ENCODE measurements around the gene MAD1L1. TPM values are rescaled to one million over a fixed set of nuclear protein-coding genes. Genes with fewer than 3 reads are reported as not detected.

MAD1L1 gene
- total and polyA plus RNA-seq, 2 of the 8 experiments (the other 6 are each of a cell fraction or from before 2014, with no cell fraction given) = 40.4 to 44.6 TPM

GRCh38 chr7:1907751-1908365 lies 324.9 kb downstream of the MAD1L1 start:
- H2BK20ac ChIP-seq (ENCODE audit: low read length) = no peak overlapping the region
- H3K23ac ChIP-seq (ENCODE audit: insufficient read length) = no peak overlapping the region
- H4K8ac ChIP-seq (ENCODE audit: extremely low read depth, insufficient read depth, low read length) = no peak overlapping the region; the same call in 1 of the 2 replicates
- ChIA-PET CTCF (ENCODE audit: partially characterized antibody) (interaction anchor here (3.1 kb wide), 1 partner anchor 13 kb away, joined by 13 read pairs; no protein-coding TSS in a partner anchor), POLR2A (ENCODE audit: partially characterized antibody) (no interaction called here)
- no peak overlapping the region for H2AK5ac ChIP-seq (ENCODE audit: low read depth, low read length)
- no peak overlapping the region for H3K9ac ChIP-seq (replicated peaks in 1 of 4; ENCODE audit: extremely low read depth in 1 of 4, low read depth in 3 of 4, low read length in 3 of 4)
- H2BK120ac ChIP-seq (replicated peaks; ENCODE audit: low read depth, low read length) = no peak overlapping the region
- no peak overlapping the region for H2AFZ ChIP-seq (ENCODE audit: low read length)
- H3K27ac ChIP-seq (ENCODE audit: low read depth, low read length) = no peak overlapping the region
- H3K18ac ChIP-seq (ENCODE audit: extremely low read depth, low read length) = no peak overlapping the region
- H3K4ac ChIP-seq (replicated peaks; ENCODE audit: insufficient read length, low read depth, low read length) = no peak overlapping the region
- H2BK15ac ChIP-seq (ENCODE audit: low read length) = no peak overlapping the region
- H3K4me3 ChIP-seq (ENCODE audit: extremely low read depth in 1 of 4, insufficient read depth in 2 of 4, low read depth in 3 of 4, low read length in 4 of 4) = no peak overlapping the region
- no peaks in the 10 kb centered on the region for H3K4me1 ChIP-seq (replicated peaks in 1 of 4; ENCODE audit: control insufficient read depth in 3 of 4, insufficient read depth in 4 of 4, low read length in 3 of 4)
- no peak overlapping the region for H3K14ac ChIP-seq (ENCODE audit: insufficient read length)
- H3K9me3 ChIP-seq (ENCODE audit: insufficient read depth in 2 of 2, low read depth in 1 of 2, low read length in 1 of 2) = no peaks in the 10 kb centered on the region
- no peaks in the 10 kb centered on the region for H3K23me2 ChIP-seq (ENCODE audit: low read depth, low read length)
- H3K79me2 ChIP-seq (ENCODE audit: control insufficient read depth in 1 of 2, insufficient read depth in 2 of 2, low read length in 2 of 2) = no peaks in the 10 kb centered on the region
- DNase-seq (ENCODE audit: low read depth in 1 of 2, low spot score in 2 of 2) (no peak), FAIRE-seq (no peak)
- no peaks in the 10 kb centered on the region; a peak in 1 of 8 replicates for H3K36me3 ChIP-seq (ENCODE audit: control insufficient read depth in 2 of 4, insufficient read depth in 4 of 4, low read length in 3 of 4)
- no peak overlapping the region for H3K4me2 ChIP-seq (ENCODE audit: insufficient read depth in 1 of 2, low read depth in 2 of 2, low read length in 2 of 2)
- H2BK12ac ChIP-seq (ENCODE audit: low read depth, low read length) = no peak overlapping the region
- no peaks in the 10 kb centered on the region for H3K27me3 ChIP-seq (replicated peaks in 1 of 4; ENCODE audit: control insufficient read depth in 3 of 4, extremely low read depth in 1 of 4, insufficient read depth in 3 of 4, low read length in 3 of 4)
- H3K79me1 ChIP-seq (ENCODE audit: low read depth, low read length) = no peaks in the 10 kb centered on the region
- WGBS, 2 experiments (ENCODE audit: extremely low coverage in 1 of 2, insufficient coverage in 1 of 2, insufficient read length in 1 of 2, insufficient replicate concordance in 2 of 2, low coverage in 1 of 2, low lambda C conversion rate in 2 of 2, missing lambda C conversion rate in 1 of 2) = 88% methylated on average over 22 of the region's 22 CpGs; no CpG with 5 or more reads in 1 of the 2 experiments
- H3K56ac ChIP-seq (replicated peaks; ENCODE audit: insufficient read length, low read depth, low read length) = no peak overlapping the region
- H4K91ac ChIP-seq (replicated peaks; ENCODE audit: insufficient read length, low read length) = no peak overlapping the region
- peaks cover 0 to 5% of the 10 kb centered on the region in 2 experiments for H4K20me1 ChIP-seq (replicated peaks in 1 of 2; ENCODE audit: control insufficient read depth in 1 of 2, insufficient read depth in 2 of 2, low read length in 2 of 2)
- H2BK5ac ChIP-seq (ENCODE audit: low read depth, low read length) = no peak overlapping the region; the same call in 1 of the 2 replicates
- no peak overlapping the region for H4K5ac ChIP-seq (ENCODE audit: insufficient read length, low read depth, low read length)
- TF ChIP-seq FOSL1 (IDR thresholded peaks at IDR 0.05; ENCODE audit: insufficient read depth, low read depth, low read length) = no peak
- TF ChIP-seq, protein P1, sequence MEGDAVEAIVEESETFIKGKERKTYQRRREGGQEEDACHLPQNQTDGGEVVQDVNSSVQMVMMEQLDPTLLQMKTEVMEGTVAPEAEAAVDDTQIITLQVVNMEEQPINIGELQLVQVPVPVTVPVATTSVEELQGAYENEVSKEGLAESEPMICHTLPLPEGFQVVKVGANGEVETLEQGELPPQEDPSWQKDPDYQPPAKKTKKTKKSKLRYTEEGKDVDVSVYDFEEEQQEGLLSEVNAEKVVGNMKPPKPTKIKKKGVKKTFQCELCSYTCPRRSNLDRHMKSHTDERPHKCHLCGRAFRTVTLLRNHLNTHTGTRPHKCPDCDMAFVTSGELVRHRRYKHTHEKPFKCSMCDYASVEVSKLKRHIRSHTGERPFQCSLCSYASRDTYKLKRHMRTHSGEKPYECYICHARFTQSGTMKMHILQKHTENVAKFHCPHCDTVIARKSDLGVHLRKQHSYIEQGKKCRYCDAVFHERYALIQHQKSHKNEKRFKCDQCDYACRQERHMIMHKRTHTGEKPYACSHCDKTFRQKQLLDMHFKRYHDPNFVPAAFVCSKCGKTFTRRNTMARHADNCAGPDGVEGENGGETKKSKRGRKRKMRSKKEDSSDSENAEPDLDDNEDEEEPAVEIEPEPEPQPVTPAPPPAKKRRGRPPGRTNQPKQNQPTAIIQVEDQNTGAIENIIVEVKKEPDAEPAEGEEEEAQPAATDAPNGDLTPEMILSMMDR (IDR thresholded peaks at IDR 0.05; ENCODE audit: control extremely low read depth in 1 of 3, insufficient read depth in 1 of 3, low read depth in 1 of 3, low read length in 3 of 3) = no peak
- TF ChIP-seq CHD2 (IDR thresholded peaks at IDR 0.05; ENCODE audit: low read length) = no peak
- no peak for TF ChIP-seq GABPA (IDR thresholded peaks at IDR 0.05; ENCODE audit: borderline replicate concordance, insufficient read depth, low read length)
- no peak for TF ChIP-seq JUND (IDR thresholded peaks at IDR 0.05; ENCODE audit: low read length)
- no peak for TF ChIP-seq USF2 (IDR thresholded peaks at IDR 0.05; ENCODE audit: low read length)
- TF ChIP-seq RAD21 (IDR thresholded peaks at IDR 0.05 in 1 of 2, conservative IDR thresholded peaks at IDR 0.05 in 1 of 2; ENCODE audit: low read depth in 2 of 2, low read length in 2 of 2) = no peak
- no peak for TF ChIP-seq KDM5A (IDR thresholded peaks at IDR 0.05; ENCODE audit: low read length)
